ENCODE results near the gene MRPL38.
"Not testable (repeated sequence)": the region's sequence is repeated elsewhere in the genome, so short reads cannot be mapped to it uniquely, and the experiment has no call there.

MRPL38 gene

DNA sequence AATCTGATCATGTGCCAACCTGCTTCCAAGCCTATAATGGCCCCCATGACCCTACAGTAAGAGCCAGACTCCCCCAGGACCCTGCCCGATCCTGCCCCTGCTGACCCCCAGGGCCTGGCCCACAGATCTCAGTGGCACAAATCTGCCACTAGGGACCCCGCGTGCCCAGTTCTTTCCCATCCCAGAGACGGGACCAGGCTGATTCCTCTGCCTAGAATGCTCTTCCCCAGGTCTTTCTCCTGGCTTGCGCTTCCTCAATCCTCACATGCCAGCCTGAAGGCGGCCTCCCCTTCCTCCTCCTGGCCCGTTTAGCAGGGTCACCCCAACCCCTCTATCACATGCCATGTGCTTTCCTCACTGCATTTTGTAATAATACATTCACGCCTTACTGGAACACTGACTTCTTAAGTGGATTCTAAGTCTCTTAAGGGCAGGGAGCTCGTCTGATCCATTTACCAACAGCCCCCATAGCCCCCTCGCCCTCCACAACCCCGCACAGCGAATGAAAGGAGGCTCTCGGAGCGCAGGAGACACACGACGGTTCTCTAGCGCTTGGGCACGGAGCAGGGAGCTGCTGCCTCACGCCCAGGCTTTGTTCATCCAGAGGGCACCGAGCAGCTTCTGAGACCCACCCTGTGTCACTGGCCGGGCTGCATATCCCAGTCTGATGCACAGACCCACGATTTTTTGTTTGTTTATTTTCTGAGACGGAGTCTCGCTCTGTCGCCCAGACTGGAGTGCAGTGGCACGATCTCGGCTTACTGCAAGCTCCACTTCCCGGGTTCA, 9.1 kb downstream of the MRPL38 start:
- DNase-seq: peak in 1 of 2 experiments; percentile 41

DNA sequence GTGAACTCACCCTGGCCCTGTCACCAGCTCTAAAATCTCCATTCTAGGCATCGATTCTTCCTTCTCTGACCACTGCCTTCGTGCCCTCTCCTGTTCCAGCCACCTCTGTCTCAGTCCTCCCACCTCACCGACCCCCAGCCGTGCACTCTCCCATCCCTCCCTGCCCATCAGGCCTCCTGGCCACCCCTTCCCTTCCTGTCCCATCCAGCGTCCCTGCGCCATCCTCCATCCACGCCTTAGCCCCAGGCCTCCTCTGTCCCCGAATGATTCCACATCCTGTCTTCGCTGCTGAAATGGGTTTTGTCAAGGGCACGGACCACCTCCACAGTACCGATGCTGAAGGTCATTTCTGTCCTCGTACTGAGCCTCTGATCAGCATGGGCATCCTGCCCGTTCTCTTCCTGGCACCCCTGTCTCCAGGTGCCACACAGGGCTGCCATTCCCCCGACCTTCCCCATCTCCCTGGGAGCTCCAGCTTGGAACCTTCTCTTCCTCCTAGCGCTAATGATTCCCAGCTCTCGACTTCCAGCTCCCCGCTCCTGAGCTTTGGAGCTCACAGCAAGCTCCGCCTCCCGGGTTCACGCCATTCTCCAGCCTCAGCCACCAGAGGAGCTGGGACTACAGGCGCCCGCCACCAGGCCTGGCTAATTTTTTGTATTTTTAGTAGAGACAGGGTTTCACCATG, 10.5 kb downstream of the MRPL38 start:
- DNase-seq: no peak

DNA sequence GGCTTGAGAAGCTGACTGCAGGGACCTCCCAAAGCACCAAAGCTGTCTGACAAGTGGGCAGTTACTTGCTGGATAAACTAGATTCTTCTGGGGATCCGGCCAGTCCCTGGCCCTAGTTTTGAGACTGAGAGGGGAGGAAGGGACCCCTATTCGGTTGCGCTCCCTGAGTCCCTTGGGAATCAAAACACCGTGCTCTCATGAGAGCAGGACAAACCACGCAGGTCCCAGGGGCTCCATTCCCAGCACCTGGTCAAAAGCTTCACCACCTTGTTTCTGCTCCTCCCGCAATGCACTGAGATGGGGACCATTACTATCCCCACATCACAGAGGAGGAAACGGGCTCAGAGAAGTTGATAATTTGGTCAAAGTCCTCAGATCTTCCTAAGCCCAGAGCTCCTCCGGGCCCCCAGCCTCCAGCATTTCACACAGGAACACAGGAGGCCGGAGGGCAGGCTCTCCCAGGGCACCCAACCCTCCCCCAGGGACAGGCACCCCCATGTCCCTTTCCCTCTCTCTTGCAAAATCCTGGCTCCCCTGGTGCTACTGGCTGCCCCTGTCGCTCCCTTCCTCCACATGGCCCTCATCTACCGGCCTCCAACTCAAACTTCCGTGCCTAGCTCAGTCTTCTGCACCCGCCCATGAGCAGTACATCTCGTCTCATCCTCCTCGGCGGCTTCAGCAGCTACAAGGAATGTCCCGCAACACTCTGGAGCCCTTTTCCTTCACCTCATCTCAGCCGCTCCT, 11.2 kb downstream of the MRPL38 start:
- no peak for DNase-seq

GRCh38 chr17:75892556-75893224, 12.0 kb downstream of the MRPL38 start:
- no peak for DNase-seq

DNA sequence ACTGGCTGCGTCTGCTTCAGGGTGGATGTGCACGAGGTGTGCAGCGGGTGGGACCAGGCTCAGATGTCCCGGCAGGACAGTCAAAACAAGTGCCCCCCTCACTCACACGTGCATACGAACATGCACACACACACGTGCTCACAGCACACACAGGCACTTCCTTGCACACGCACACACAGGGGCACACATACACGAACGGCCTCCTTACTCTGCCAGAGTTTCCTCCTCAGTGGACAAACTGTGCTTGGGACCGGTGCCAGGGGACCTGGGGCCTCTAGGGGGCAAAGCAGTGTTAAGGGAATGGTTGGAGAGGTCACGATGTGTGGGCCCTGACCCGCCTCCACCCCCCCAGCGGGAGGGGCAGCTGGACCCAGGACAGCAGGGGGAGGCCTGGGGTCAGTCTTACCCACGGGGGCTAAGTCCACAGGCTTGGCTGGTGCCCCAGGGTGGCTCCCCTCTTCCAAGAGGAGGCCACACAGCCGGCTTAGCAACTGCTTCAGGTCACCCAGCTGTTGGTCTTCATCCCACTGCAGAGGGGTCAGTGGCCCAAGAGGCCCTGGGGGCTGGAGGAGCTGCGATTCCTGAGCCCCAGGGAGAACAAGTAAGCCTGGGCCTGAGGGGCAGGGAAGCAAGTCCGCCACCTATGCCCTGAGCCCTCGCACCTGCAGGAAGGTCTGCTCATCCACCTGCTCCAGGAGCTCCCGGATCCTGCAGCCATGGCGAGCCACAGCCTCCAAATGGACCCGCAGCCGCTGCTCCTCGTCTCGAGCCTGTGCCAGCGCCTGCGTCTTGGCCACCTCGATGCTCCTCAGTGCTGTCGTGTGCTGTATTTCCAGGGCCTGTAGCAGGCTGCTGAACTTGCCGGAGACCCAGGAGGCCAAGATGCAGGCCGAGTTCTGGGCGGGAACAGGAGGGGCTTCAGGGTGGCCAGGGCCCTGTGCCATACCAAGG, 12.8 kb downstream of the MRPL38 start:
- no peak for DNase-seq

- DNase-seq: no peak
Observed at GRCh38 chr17:75891022-75891604, 13.6 kb downstream of the MRPL38 start.

DNA sequence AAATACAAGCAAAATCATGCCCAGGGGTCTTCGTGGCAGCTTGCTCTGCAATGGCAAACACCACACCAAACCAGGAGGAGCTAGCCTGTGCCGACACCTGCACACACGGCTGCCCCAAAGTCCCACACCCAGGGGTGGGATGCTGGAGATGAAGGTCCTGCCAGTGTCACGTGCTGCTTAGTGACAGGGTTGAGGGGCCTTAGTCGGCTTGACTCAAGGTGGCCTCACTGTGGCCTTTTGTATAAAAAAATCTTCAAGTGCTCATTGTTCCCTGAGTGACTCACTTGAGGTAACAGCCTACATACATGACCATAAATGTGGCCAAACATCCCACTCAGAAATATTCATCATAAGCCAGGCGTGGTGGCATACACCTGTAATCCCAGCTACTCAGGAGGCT, 15.2 kb downstream of the MRPL38 start:
- no peak for DNase-seq

DNA sequence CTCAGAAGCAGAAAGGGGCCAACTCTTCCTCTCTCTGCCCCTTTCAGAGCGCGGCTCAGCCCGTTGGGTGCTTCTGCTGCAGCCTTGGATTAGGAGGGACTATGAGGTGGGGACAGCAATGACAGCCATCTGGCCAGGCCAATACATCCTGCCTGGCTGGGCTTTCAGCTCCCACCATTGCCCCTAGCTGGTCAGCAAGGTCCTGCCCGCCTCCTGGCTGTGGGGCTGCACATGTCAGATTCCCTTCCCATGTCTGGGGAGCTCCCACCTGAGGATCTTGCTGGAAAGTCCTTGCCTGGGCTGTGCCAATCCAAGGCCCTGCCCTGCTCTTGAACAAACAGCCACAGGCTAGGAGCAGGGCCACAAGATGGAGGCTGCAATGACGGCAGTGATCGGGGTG, 16.2 kb downstream of the MRPL38 start:
- no peak for DNase-seq

- DNase-seq: not testable (repeated sequence)
Observed at GRCh38 chr17:75885860-75886259, 18.8 kb downstream of the MRPL38 start.

DNA sequence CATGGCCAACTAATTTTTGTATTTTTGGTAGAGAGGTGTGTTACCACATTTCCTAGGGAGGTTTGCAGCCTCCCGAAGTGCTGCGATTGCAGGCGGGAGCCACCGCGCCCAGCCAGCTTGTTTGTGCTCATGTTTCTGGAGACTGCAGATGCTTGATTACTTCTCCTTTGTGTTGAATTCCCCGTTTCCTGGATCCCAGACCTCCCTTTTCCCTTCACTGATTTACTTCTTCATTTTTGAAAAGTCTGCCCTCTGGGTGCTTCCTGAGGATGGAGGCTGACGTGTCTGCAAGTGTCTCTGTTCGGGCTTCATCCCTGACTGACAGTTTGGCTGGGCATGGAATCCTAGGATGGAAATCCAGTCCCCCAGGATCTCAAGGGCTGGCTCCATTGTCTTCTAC, 19.3 kb downstream of the MRPL38 start:
- DNase-seq: no peak

DNA sequence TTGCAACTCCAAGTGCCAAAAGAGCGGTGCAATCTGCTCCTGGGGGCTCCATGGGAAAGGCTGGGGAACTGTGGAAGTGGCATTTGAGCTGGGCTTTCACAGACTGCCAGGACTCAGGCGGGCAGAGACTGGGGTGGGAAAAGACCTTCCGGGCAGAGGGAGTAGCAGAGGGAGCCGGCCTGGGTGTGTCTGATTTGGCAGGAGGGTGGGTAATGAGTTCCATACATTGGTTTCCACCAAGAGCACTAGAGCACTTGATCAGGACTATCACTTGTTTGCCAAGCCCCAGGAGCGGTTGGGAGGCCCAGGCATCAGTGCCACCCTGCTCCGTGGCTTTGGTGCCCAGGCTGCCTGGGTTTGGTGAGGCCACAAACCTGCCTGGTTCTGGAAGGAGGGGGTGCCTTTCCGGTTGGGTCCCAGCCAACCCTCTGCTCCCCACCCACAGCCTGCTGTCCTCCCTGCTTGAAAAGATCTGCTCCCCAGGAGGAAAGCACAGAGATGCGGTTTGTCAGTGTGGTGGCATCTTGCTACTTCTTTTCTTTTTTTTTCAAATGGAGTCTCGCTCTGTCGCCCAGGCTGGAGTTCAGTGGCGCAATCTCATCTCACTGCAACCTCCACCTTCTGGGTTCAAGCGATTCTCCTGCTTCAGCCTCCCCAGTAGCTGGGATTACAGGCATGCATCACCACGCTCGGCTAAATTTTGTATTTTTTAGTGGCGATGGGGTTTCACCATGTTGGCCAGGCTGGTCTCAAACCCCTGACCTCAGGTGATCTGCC, 22.8 kb downstream of the MRPL38 start:
- DNase-seq: no peak

- DNase-seq: no peak
Observed at GRCh38 chr17:75880266-75880665, 24.4 kb downstream of the MRPL38 start.

GRCh38 chr17:75878174-75878998, 26.3 kb downstream of the MRPL38 start, which contains the start of gene TRIM47:
Gene TRIM47 (minus strand): TSS chr17:75878581. CDS start chr17:75878548, 33 bp downstream.
- peak in 1 of 2 experiments; percentile 37 for DNase-seq

- DNase-seq: peak; percentile 72 to 77
Observed at GRCh38 chr17:75877752-75878173, 26.9 kb downstream of the MRPL38 start.

DNA sequence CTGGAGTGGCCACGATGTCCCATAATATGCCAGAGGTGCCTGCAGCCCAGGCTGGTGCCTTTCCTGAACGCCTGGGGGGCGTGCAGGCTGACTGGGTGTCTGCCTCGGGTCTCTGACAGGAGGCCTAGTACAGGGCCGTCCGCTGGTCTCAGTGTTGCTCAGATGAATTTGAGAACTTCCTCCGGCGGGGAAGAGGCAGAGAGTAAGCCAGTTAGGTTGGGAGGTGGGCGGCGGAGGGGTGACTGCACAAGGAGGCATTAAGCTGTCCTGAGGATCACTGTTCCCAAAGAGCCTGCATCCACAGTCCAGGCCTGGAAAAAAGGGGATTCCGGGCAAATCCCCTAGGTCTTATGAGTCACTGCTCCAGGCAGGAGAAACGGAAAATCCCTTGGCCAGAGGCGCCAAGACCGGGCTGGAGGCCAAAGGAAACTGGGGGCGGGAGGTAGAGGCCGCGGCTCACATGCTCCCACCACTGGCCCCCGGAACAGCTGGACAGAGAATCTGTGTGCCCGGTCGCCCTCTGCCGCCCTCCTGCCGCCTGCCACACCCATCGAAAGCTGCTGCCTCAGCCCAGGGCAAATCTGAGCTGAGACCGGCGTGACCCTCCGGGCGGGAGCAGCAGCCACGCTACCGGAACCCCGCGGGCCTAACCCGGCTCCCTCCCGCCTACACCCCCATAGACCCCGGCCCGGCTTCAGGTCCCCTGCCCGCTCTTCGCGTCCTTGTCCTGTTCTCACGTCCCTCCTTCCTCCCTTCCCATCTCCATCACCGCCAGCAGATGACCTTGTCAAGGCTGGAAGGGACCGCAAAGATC, 27.5 kb downstream of the MRPL38 start:
- DNase-seq: peak; percentile 55 to 59

GRCh38 chr17:75876190-75876937, 28.3 kb downstream of the MRPL38 start:
- peak; percentile 73 to 76 for DNase-seq

GRCh38 chr17:75875940-75876189, 28.8 kb downstream of the MRPL38 start:
- DNase-seq: no peak
